NCI-H1105 treated with DMSO at 0.1 percent for 48 hours (cell line): ENCODE measurements around the gene NCOR1.
"Not testable (repeated sequence)": the region's sequence is repeated elsewhere in the genome, so short reads cannot be mapped to it uniquely, and the experiment has no call there.

Experiments
- DNase-seq: peaks from one replicate; lab custom pipeline; 2025; lab: John Stamatoyannopoulos, UW

NCOR1 gene

DNA sequence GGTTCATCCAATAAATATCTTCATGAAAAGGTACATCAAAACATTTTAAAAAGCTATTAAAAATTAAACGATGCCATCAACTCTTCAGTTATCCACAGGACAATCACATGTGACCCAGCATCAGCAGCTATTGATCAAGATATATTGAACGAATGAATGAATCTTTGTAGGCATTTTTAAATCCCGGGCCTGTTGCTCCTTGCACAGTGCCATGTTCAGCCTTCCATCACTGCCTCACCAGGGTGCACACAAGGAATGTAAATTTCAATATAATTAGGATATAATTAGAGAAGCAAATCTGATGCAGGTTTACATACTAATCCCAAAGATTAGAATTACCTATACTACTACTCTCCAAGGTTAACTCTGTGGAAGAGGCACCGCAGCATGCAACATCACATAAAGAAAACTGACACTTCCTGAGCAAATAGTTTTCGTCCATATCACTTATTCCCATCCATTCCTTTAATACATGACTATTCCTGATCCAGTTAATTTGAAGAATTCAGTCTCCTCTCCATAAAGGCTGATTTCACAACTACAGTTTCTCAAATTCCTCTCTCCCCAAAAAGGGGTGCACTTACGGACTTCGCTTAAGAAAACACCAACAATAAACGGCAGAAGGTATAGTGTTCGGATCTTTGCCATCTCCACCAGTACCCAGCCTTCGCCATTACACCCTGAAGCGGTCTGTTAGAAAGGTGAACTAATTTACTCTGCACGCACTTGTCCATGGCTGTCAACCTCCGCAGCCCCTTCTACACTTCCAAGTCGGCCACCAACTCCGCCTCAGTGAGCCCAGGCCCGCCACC, 938 bp downstream of the NCOR1 start:
- DNase-seq, result peak; percentile 61

DNA sequence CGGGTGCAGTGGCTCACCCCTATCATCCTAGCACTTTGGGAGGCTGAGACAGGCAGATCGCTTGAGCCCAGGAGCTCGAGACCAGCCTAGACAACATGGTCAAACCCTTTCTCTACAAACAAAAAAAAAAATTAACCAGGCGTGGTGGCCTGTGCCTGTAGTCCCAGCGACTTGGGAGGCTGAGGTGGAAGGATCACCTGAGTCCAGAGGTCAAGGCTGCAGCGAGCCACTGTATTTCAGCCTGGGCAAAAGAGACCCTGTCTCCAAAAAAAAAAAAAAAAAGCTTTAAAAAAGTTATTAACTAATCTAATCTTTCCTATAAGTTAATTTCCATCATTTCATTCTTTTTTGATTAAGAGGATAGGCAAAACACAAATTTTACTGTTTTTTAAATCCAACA, 2.5 kb downstream of the NCOR1 start:
- DNase-seq, result no peak

DNA sequence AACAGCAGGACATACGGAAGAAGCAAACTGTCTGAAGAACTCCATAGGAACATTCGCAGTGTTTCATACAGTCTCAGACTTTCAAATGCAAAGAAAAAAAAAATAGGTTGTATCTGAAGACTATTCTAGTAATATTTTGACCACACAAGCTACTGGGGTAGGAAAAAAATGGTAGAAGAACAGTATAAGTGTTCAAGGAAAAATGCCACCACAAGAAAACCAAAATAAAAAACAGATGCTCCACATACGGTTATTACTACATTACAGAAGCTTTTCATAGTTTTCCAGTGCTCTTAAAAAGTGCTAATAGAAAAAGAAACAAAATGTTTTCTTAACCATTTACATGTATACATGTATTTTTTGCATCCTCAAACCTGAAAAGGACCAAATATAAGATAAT, 3.7 kb downstream of the NCOR1 start:
- DNase-seq, result no peak

DNA sequence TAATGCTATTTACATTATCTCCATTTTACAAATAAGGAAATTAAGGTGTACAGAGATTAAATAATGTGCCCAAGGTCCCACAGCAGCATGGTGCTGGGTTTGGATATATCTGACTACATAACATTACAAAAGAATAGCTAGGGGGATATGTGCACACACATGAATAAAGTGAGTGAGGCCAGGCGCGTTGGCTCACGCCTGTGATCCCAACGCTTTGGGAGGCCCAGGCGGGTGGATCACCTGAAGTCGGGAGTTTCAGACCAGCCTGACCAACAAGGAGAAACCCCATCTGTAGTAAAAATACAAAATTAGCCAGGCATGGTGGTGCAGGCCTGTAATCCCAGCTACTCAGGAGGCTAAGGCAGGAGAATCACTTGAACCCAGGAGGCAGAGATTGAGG, 10.6 kb downstream of the NCOR1 start:
- not testable (repeated sequence) for DNase-seq

DNA sequence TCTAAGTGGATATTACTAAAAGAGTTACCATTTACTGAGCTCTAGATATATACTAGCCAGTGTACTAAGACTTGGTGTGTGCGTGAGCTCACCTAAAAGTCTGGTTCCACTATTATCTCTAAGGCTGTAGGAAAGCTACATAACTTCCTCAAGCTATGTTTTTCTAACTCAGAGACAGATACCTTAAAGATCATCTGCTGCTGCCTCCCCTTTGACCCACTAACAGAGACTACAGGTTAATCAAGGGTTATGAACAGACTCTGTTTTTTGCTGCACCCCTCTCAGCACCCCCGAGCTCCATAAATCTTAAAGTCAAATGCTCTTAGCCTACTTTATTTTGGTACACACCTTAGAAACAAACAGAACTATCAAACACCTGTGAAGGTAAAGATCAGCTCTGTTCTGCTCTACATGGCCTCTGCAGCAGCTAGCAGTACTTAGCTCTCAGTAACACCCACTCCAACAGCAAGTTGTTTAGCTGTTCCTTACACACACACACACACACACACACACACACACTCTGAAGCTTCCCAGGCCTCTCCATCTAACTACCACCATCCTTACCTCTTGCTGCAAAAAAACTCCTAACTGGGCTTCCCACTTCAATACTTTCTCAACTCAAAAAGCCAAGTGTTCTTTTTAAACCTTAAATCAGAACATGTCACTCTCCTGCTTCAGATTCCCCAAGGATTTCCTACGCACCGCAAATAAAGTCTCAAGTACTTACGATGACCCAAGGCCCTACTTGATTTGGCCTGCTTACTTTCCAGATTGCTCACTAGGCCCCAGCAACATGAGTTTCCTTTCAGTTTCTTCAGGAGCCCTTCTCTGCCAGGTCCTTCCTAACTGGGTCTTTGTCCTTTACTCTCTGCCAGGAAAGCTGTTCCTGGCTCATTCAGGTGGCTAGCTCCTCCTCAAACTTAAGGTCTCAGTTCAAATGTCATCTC, 12.5 kb downstream of the NCOR1 start:
- not testable (repeated sequence) for DNase-seq

GRCh38 chr17:16201693-16202131, 13.6 kb downstream of the NCOR1 start:
- not testable (repeated sequence) for DNase-seq

GRCh38 chr17:16199093-16199492, 16.2 kb downstream of the NCOR1 start:
- no peak for DNase-seq

- no peak for DNase-seq
These were observed 18.1 kb downstream of the NCOR1 start for GRCh38 chr17:16197276-16197675.

DNA sequence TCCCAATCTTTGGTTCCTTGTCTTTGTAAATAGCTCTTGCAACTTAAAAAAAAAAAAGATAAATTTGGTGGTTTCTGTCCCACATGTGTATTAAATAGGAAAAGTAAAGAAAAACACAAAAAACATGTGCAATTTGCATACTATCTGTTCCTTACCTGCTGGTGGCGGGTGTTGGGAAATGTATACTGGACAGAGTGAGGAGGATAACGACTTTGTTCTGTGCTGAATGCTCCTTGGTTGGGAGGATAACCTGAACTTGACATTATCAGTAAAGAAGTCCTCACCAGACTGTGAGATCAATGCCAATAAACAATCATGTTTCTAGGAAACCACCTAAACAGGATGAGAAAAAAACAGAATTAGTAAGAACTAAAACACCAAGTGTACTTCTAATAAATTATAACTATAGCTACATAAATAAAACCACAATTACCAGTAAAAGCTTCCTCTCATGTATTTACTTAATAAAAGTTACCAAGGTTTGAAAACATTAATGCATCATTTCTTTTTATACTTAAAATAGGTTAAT, 21.0 kb downstream of the NCOR1 start:
- not testable (repeated sequence) for DNase-seq

DNA sequence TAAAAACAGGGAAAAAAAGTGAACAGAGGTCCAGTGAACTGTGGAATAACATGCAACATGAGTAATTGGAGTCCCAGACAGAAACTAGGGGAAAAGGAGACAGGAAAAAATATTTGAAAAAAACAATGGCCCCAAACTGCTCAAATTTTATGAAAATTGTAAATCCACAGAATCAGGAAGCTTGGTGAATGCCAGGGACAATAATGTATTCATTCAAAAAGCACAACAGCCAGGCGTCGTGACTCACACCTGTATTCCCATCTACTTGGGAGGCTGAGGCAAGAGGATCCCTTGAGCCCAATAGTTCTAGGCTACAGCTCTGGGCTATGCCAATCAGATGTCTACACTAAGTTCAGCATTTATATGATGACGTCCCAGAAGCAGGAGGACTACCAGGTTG, 23.7 kb downstream of the NCOR1 start:
- no peak for DNase-seq

GRCh38 chr17:16190703-16191360, 24.5 kb downstream of the NCOR1 start:
- no peak for DNase-seq

DNA sequence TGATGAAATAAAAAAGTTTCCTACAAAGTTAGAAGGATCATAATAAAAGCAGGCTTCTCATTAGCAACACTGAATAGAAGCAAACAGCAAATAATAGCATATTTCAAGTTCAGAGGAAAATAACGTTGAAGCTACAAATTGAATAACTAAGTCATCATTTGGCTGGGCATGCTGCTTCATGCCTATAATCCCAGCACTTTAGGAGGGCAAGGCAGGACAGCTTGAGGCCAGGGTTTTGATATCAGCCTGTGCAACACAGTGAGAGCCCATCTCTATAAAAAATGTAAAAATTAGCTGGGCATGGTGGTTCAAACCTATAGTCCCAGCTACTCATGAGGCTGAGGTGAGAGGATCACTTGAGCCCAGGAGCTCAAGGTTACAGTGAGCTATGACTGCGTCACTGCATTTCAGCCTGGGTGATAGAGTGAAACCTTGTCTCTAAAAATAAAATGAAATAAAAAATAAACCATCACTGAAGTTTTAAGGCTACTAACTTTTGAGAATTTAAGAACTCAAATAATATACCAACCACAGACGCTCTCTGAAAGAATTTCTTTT, 25.5 kb downstream of the NCOR1 start:
- no peak for DNase-seq

GRCh38 chr17:16187642-16188041, 27.7 kb downstream of the NCOR1 start:
- no peak for DNase-seq

DNA sequence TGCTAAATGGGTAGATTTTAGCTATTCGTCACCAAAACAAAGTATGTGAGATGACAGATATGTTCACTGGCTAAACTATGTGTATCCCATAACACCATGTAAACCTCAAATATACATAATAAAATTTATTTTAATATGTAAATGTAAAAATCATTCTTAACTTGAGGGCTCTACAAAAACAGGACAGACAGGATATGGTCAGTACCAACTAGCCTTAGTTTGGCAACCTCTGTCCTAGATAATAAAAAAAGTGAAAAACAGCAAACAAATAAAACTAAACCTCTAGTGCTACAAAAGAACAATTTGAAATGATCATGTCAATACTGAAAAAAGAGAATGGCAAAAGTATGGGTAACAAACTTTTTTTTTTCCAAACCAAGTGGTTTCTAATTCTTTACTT, 33.8 kb downstream of the NCOR1 start:
- no peak for DNase-seq

- DNase-seq, result no peak
These were observed 36.5 kb downstream of the NCOR1 start for GRCh38 chr17:16178836-16179235.

DNA sequence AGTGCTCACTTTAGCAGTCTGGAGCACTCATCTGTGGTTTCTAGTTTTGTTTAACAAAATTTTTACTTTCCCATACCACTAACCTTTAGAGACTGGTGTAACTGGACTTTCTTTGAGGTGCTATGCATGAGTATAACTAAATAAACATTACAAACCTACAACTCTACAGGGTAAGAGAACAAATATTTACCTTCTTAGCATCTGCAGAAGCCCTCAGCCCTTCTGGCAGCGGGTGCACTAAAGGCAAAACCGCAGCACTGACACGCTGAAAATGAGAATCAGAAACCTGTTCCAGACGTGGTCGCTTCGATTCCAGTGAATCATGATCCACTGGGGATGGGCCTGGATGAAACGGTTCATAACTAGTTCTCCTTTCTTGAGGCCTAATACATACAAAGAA, 43.7 kb downstream of the NCOR1 start:
- no peak for DNase-seq

DNA sequence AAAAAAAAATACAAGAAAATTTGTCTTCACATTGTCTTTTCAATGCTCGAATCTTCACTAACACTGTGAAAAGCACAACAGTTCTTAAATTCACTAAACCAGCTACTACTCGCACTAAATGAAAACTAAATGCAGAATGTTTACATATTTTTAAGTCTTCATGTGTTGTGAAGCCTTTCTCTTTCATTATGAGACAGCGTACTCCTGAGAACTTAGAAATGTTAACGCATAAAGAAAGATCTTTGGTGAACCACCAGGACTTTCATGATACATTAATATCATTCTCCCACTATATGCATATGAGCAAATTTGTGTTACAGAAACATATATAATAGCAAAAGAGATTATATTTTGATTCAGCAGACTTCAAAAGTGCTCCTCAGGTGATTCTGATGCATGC, 48.6 kb downstream of the NCOR1 start:
- DNase-seq, result not testable (repeated sequence)

DNA sequence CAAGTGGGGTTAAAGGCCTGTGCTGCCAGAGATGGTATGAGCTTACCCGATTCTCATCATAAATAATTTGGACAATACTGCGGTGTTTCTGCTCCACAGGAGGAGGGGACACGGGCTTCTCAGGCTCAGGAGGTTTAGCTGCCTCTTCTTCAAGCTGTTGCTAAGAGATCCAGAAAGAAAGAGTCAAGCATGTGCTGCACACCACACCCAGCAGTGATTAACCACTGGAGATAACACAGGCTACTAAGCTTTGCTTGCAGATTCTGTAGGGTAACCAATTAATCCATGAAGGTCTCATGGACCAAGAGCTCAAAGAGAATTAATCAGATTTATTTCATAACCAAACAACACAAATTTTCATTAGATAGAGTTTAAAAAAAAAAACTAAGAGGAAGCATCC, 56.6 kb downstream of the NCOR1 start:
- no peak for DNase-seq

DNA sequence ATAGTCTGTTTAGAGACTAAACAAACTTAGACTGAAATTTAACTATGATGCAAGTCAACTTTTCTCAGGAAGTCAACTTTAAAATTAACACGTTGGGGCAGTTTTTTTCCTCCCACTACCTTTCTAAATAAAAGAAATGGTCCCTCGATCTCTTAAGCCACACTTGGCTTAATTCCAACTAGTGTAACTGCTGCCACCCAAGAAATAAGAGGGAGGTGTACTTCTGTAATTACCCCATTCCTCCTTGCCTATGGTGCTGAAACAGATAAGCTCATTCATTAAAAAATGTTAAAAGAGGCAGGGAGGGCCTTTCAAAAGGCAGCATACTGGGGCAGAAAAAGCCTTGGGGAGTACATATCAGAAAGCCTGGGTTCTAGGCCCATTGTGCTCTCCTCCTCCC, 59.8 kb downstream of the NCOR1 start:
- DNase-seq, result peak; percentile 7

DNA sequence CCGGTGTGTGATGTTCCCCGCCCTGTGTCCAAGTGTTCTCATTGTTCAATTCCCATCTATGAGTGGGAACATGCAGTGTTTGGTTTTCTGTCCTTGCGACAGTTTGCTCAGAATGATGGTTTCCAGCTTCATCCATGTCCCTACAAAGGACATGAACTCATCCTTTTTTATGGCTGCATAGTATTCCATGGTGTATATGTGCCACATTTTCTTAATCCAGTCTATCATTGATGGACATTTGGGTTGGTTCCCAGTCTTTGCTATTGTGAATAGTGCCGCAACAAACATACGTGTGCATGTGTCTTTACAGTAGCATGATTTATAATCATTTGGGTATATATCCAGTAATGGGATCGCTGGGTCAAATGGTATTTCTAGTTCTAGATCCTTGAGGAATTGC, 63.0 kb downstream of the NCOR1 start:
- not testable (repeated sequence) for DNase-seq

GRCh38 chr17:16150251-16150856, 65.0 kb downstream of the NCOR1 start:
- no peak for DNase-seq
